ENCODE results near the gene AGBL5. TPM values are rescaled to one million over a fixed set of nuclear protein-coding genes. Genes with fewer than 3 reads are reported as not detected.

Gene AGBL5
- total RNA-seq: 17.8 and 23.9 TPM in 2 replicates

GRCh38 chr2:27050996-27051901 lies at the start of gene AGBL5:
Gene AGBL5 (plus strand): TSS chr2:27051668. CDS start chr2:27052959, 1,291 bp downstream.

GRCh38 chr2:27032495-27033252 lies 18.8 kb upstream of the AGBL5 start, which contains the start of gene TMEM214:
Gene TMEM214 (plus strand): TSS chr2:27032965. CDS start chr2:27033016, 51 bp downstream.

GRCh38 chr2:27071277-27071989 lies 20.0 kb downstream of the AGBL5 start, which contains the start of gene OST4:
Gene OST4 (minus strand): TSS chr2:27071654.

GRCh38 chr2:27078267-27079194 lies 27.1 kb downstream of the AGBL5 start, which contains the start of gene EMILIN1:
Gene EMILIN1 (plus strand): TSS chr2:27078615. CDS start chr2:27079066, 451 bp downstream.

GRCh38 chr2:27086724-27087593 lies 35.5 kb downstream of the AGBL5 start, which contains the start of gene KHK:
Gene KHK (plus strand): TSS chr2:27086772. CDS start chr2:27087260, 488 bp downstream.

GRCh38 chr2:27118525-27119329 lies 67.3 kb downstream of the AGBL5 start, which contains the start of gene CGREF1:
Gene CGREF1 (minus strand): TSS chr2:27119128. CDS start chr2:27104366, 14,762 bp downstream.

Other genes with a start within 250 kb of the AGBL5 start
- not detected in 2 replicates for gene DPYSL5, start 203.5 kb upstream of the AGBL5 start, total RNA-seq
- gene MAPRE3, start 81.0 kb upstream of the AGBL5 start, total RNA-seq: 7.6 and 11.7 TPM in 2 replicates
- gene TMEM214, start 18.7 kb upstream of the AGBL5 start, total RNA-seq: 45.8 and 49.5 TPM in 2 replicates
- gene OST4, start 20.0 kb downstream of the AGBL5 start, total RNA-seq: 378 and 636 TPM in 2 replicates
- gene EMILIN1, start 26.9 kb downstream of the AGBL5 start, total RNA-seq: 283 and 480 TPM in 2 replicates
- gene KHK, start 35.1 kb downstream of the AGBL5 start, total RNA-seq: 0.98 and 0.99 TPM in 2 replicates
- 30.5 and 40.8 TPM in 2 replicates for gene CGREF1, start 67.5 kb downstream of the AGBL5 start, total RNA-seq
- 0.13 and 0.20 TPM in 2 replicates for gene ABHD1, start 72.1 kb downstream of the AGBL5 start, total RNA-seq
- 43.3 and 48.8 TPM in 2 replicates for gene PREB, start 83.0 kb downstream of the AGBL5 start, total RNA-seq
- not detected in 2 replicates for gene PRR30, start 87.7 kb downstream of the AGBL5 start, total RNA-seq
- not detected in 2 replicates for gene TCF23, start 97.3 kb downstream of the AGBL5 start, total RNA-seq
- gene ATRAID, start 160.4 kb downstream of the AGBL5 start, total RNA-seq: 155 and 179 TPM in 2 replicates
- 17.2 and 25.6 TPM in 2 replicates for gene SLC5A6, start 160.6 kb downstream of the AGBL5 start, total RNA-seq
- gene CAD, start 165.7 kb downstream of the AGBL5 start, total RNA-seq: 37.3 and 75.5 TPM in 2 replicates
- 0.03 and 0.26 TPM in 2 replicates for gene SLC30A3, start 211.4 kb downstream of the AGBL5 start, total RNA-seq
- gene DNAJC5G, start 223.8 kb downstream of the AGBL5 start, total RNA-seq: not detected in 2 replicates
- gene TRIM54, start 230.8 kb downstream of the AGBL5 start, total RNA-seq: 0.10 TPM in 1 of 2 replicates, not detected in the other

Measured in smooth muscle cell of the pulmonary artery (primary cell).